ENCODE data around the gene MAP3K8. TPM values are rescaled to one million over a fixed set of nuclear protein-coding genes. Genes with fewer than 3 reads are reported as not detected.

Gene MAP3K8
- total and polyA plus RNA-seq, 9 of the 15 experiments (the other 6 are each of a cell fraction or from before 2014, with no cell fraction given): 6.9 to 23.6 (median 13.6) TPM

GRCh38 chr10:30437031-30437841 lies 3.3 kb downstream of the MAP3K8 start (continued):
- TF ChIP-seq ZNF280A (IDR thresholded peaks at IDR 0.05; ENCODE audit: low read depth, partially characterized antibody) (peak; percentile 26), PHF20 (IDR thresholded peaks at IDR 0.05; ENCODE audit: partially characterized antibody) (peak; percentile 38), COPS2 (conservative IDR thresholded peaks at IDR 0.05) (no peak), NFATC3 (IDR thresholded peaks at IDR 0.05) (0 out of 2 replicates have a peak, but pooled peaks have one; percentile 36), BACH1 (tag; IDR thresholded peaks at IDR 0.05) (peak; percentile 98), MTA3 (IDR thresholded peaks at IDR 0.05; ENCODE audit: borderline replicate concordance) (peak; percentile 86), LEF1 (IDR thresholded peaks at IDR 0.05) (peak; percentile 97), HOMEZ (CRISPR knock-in tag; IDR thresholded peaks at IDR 0.05) (no peak), KLF10 (CRISPR knock-in tag; IDR thresholded peaks at IDR 0.05) (no peak), CEBPB (tag; IDR thresholded peaks at IDR 0.05) (peak; percentile 30; the same call in 1 of the 2 replicates), EHMT2 (IDR thresholded peaks at IDR 0.05) (peak; percentile 49; the same call in 1 of the 2 replicates), RFX7 (CRISPR knock-in tag; IDR thresholded peaks at IDR 0.05) (no peak), ZNF699 (CRISPR knock-in tag; IDR thresholded peaks at IDR 0.05; ENCODE audit: insufficient replicate concordance) (no peak), CHCHD3 (CRISPR knock-in tag; IDR thresholded peaks at IDR 0.05) (no peak), SNIP1 (IDR thresholded peaks at IDR 0.05; ENCODE audit: low read depth) (no peak), FIP1L1 (IDR thresholded peaks at IDR 0.05; ENCODE audit: low read depth, low read length, poor library complexity, severe bottlenecking) (no peak), NFE2 (IDR thresholded peaks at IDR 0.05; ENCODE audit: low read depth) (peak; percentile 98), ZNF830 (CRISPR knock-in tag; IDR thresholded peaks at IDR 0.05) (no peak), POLR2H (tag; IDR thresholded peaks at IDR 0.05; ENCODE audit: low read depth) (no peak), CEBPG (CRISPR knock-in tag; IDR thresholded peaks at IDR 0.05) (no peak), CEBPG (tag; conservative IDR thresholded peaks at IDR 0.05 in 1 of 2, IDR thresholded peaks at IDR 0.05 in 1 of 2) (no peak), SNRNP70 (optimal IDR thresholded peaks at IDR 0.05; ENCODE audit: low read depth, low read length) (no peak), MAX (CRISPR knock-in tag; IDR thresholded peaks at IDR 0.05) (no peak), HNRNPL (IDR thresholded peaks at IDR 0.05; ENCODE audit: low read depth, low read length) (no peak), EGR1 (conservative IDR thresholded peaks at IDR 0.05) (peak; percentile 68), SREBF2 (CRISPR knock-in tag; IDR thresholded peaks at IDR 0.05) (no peak), E2F1 (CRISPR knock-in tag; IDR thresholded peaks at IDR 0.05) (0 out of 2 replicates have a peak, but pooled peaks have one; percentile 18)
